GM21381 (cell line): ENCODE results near the gene VTCN1.
"Not testable (repeated sequence)": the region's sequence is repeated elsewhere in the genome, so short reads cannot be mapped to it uniquely, and the experiment has no call there.

ENCODE experiments used
- ATAC-seq: cut with Tn5 transposase; IDR thresholded peaks from one replicate; pipeline ENCODE4 v1.9.1; 2021; ENCODE audit warnings: mild to moderate bottlenecking, moderate library complexity; ENCODE audit not compliant: unreplicated experiment

Gene VTCN1, protein sequence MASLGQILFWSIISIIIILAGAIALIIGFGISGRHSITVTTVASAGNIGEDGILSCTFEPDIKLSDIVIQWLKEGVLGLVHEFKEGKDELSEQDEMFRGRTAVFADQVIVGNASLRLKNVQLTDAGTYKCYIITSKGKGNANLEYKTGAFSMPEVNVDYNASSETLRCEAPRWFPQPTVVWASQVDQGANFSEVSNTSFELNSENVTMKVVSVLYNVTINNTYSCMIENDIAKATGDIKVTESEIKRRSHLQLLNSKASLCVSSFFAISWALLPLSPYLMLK

DNA sequence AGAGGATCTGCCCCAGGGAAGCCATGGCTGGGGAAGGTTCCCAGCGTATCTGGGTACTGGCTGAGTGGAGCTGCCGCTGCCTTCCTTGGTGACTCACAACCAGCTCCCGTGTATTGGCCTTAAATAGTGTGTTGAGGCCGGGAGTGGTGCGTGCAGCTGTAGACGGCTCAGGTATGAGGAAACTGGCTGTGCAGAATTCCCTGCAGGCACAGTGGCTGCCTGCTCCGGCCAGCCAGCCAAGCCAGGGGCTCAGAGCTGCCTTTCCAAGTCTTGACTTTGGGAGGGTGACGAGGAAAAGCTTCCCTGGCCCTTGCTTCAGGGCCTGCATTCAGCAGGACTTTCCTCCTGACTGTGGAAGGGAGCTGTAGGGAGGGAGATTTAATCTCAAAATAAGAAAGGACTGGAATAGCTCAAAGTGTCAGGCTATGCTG lies at the start of gene VTCN1:
TSS of gene VTCN1 (minus strand) at position 97 of the 431 bp plus-strand sequence. CDS start at position 25, 72 bp downstream.
- ATAC-seq = no peak

DNA sequence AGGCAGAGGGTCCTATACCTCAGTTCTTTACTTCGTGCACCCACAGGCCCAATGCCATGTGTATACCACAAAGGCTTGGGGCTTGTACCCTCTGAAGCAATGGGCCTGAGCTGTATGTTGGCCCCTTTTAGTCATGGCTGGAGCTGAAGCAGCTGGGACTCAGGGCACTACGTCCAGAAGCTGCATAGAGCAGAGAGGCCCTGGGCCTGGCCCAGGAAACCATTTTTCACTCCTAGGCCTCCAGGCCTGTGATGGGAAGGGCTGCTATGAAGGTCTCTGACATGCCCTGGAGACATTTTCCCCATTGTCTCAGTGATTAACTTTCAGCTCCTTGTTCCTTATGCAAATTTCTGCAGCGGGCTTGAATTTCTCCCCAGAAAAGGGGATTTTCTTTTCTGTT lies 48.1 kb upstream of the VTCN1 start:
- no peak for ATAC-seq

DNA sequence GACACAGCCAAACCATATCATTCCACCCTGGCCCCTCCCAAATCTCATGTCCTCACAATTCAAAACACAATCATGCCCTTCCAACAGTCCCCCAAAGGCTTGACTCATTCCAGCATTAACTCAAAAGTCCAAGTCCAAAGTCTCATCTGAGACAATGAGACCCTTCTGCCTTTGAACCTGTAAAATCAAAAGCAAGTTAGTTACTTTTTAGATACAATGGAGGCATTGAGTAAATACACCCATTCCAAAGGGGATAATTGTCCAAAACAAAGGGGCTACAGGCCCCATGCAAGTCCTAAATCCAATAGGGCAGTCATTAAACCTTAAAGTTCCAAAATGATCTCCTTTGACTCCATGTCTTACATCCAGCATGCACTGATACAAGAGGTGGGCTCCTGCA lies 47.3 kb upstream of the VTCN1 start:
- ATAC-seq = not testable (repeated sequence)

DNA sequence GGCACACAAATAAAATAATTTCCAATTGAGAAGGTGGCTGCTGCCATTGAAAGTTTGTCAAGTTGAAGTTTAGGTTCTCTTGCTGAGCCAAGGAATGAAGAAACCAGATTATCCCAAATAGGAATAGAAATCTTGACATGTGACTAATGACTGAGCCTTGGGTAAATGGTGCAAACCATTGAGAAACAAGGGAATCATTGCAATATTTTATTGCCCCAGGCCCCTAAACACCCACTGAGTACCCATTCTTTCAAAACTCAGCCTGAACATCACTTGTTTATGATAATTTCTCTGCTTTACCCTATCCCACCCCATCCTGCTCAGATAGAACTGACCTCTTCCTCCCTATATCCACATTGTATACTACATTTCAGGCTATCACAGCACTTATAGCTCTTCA lies 46.6 kb upstream of the VTCN1 start:
- ATAC-seq = no peak

DNA sequence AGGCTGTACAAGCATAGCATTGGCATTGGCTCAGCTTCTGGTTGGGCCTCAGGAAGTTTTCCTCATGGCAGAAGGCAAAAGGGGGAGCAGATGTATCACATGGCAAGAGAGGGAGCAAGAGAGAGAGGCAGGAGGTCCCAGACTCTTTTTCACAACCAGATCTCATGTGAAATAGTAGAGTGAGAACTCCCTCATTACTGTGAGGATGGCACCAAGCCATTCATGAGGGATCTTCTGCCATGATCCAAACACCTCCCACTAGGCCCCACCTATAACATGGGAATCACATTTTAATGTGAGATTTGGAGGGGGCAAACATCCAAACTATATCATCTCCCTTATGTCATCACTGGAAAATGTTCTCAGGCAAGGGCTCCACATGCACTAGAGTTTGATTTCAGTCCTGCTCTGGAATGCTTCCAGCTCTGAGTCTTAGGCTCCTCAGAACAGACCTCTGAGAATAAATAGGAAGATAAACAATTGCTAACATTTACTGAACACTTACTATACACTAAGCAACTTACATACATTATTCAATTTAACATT lies 39.4 kb upstream of the VTCN1 start:
- ATAC-seq = no peak

DNA sequence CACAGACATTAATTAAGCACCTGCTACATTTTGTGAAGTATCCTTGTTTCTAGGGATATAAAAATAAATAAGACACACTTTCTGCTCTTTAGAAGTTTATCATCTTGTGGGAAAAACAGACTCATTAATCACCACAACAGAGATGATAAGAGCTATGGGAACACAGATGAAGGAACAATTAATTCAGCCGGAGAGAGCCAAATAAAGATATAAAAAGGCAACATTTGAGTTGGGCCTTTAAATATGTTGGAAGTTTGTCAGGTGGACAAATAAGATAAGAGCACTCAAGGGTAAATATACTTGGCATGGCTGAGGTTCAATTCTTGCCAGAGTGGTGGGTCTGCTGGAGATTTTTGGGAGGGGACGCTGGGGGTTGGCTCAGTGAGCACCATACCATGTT lies 34.2 kb upstream of the VTCN1 start:
- ATAC-seq = no peak

DNA sequence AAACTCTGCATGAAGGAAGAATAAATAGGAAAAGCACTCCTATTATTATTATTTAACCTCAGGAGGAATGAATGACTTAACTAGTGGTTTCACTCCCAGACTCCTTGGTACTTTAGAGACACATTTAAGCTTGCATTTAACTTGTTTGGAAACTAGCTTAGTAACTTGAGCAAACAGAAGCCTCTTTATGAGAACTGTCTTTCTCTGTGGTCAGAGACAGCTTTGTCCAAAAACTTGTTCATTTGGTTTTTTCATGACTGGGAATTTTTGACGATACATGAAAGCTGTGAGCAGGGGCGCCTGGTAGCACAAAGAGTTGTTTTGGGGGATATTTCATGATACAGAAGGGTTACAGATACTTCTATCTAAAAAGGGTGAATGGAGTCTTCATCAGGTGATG lies 33.6 kb upstream of the VTCN1 start:
- no peak for ATAC-seq

DNA sequence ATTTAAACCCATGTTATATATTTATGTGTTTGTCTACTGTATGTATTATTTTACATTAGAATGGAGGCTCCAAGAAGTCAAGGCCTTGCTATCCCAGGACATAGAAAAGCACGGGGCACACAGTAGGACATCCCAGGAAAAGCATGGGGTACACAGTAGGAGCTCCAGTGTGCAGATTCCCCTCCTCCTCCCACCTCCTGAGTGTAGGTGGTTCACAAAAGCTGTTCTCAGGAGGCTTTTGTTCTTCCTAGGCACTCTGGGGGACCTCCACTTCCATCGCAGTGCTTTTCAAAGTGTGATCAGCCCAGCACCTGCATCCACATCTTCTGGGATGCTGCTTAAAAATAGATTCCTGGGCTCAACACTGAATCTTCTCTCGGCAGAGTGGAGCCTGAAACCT lies 30.8 kb upstream of the VTCN1 start:
- ATAC-seq = no peak

DNA sequence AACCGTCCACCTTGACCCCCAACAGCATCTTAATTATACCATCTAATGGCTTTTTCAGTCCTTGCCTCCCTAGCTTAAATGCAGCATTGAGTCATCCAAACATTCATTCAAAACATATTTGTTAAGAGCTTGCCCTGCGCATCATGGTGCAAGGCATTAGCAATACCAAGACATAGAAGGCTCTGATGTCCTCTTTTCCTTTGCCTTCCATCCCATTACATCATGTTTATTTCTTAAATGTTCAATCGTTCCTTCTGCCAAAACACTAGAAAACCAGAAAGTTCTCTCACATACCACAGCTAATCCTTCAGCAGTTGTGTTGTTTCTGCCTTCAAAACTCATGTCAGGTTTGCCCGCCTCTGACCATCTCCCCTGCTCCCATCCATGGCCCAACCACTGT lies 29.8 kb upstream of the VTCN1 start:
- ATAC-seq = no peak

DNA sequence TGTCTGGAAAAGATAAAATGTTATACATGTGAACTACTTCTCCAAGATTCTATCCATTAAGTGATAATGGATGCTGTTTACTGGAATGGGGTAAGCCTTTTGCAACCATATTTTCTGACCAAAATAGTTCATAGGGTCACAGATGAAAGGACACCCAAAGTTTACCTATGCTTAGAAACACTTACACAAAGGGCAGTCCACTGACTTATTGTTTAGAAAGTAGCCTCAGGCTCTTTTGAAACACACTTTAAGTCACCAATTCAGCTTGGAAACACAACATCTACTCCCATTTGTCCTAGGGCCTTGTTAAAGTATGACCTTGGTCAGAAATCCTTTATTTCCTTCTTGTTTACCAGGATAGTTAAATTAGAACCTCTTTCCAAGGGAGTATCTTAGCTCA lies 28.7 kb upstream of the VTCN1 start:
- no peak for ATAC-seq

DNA sequence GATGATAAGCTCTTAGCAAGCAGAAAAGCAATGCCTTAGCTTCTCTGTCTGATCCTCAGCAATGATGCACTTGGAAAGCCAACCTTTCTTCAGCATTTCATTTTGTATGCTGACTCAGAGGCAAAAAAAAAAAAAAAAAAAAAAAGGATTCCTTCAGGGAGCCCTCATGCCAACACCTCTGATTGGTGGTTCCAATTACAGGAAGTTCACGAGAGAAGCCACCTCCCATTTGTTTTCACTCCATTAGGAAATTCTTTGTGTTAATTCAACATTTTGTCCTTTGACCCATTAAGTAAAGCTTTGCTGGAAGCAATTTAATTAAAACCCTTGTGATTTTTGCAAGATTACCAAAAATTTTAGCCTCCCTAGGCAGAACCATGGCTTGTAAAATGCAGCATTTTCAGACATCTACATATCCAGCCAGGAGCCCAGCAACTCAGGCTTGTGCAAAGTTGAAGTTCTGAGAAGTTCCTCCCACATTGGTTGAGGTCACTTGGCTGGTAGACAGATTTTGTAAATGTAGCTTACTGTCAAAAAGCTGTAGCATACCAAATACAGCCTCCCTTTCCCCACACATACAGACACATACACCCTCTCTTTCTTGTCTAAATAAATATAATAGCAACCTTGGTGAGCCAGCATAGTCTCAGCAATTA lies 27.1 kb upstream of the VTCN1 start:
- no peak for ATAC-seq

DNA sequence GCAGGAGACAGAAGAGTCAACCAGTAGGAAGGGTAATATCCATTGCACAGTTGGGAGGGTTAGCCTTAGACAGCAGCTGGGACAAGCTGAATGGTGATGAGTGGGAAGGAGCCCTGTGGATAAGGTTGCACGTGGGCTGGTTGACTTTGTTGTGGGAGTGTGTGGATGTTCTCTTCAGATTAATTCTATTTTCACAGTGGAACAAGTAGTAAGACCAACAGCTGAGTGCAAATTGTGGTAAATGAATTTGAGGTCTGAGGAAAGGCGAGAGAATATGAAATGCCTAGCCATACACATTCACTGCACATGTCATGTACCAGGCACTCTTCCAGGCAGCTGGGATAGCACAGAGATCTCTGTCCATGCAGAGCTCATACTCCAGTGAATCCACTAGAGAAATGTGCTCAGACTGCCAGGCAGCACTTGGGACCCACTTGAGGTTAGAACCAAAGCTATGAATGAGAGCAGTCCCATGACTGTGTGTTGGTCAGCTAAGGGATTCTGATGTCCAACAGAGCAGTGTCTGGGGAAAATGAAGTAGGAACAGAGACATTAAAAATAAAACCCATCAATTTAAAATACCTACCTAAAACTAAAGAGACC lies 25.2 kb upstream of the VTCN1 start:
- ATAC-seq = no peak

DNA sequence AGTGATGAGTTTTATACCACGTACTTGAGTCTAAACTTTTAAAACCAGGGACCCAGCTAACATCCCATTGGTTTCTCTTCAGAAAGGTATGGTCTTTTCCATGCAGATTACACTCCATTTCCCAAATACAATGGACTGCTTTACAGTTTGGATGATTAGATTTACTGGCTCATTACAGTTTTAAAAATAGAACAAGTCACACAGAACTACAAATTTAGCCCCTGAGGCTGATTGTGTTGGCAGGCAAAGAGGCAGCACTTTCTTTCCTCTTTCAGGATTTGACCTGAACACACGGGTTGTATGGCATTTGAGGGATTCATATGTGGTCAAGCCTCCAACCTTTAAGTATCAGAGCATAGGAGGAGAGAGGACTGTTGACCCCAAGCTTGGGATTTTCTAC lies 21.8 kb upstream of the VTCN1 start:
- no peak for ATAC-seq

DNA sequence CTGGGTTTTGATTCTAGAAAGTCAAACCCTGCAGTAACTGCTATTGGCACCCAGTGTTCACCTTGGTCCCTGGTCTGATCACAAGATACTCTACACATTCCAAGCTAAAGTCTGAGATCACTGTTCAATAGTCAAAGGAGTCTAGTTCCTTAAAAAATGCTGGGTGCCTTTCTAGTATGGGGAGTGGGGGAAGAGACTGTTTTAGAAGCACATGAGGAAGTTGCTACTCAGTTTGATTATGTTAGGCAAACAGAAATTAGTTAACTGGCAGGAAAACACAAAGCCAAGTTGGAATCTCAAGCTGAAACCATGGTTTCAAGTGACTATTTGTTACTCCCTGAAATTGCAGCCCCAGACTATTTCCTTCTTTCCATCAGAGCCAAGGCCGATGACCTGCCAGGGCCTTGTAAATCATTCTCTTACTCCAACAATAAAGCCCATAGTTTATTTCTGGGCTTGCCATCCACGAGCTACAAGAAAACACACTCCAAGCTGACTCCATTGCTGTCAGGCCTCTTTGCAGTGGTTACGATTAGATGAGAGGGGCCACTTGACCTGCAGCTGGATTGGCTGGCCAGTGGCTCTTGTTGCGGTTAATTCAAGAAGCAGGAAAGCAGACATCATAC lies 21.1 kb upstream of the VTCN1 start:
- ATAC-seq = no peak

DNA sequence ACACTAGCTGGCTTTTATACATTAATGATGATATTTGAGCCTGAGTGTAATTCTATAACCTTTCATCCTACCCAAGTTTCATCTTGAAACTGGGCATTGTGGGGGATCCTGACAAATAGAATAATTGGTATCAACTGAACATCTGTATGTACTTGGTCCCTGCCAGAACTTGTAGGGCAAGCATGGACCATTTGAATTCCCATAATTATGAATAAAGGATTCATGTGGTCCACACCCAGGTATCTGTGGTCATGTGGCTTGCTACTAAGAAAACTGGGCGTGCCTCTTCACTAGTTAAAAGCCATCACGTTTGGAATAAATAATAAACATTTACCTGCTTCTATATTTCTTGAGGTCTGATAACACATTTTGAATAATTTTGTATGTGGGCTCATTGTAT lies 20.6 kb upstream of the VTCN1 start:
- no peak for ATAC-seq

DNA sequence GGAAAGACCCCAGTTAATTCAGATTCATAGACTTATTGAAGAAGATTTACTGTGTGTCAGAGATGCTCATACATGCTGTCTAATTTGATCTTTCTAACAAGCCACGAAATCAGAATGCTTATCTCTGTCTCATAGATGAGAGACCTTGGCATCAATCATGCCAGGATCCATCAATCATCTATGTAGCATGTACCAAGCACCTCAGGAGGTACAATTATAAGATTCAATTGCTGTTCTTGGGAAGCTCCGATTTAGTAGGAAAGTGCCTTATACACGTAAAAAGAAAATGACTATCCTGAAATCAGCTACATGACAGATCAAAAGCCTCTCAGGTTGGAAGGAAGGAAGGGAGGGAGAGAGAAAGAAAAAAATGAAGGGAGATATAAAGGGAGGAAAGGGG lies 18.5 kb upstream of the VTCN1 start:
- no peak for ATAC-seq

DNA sequence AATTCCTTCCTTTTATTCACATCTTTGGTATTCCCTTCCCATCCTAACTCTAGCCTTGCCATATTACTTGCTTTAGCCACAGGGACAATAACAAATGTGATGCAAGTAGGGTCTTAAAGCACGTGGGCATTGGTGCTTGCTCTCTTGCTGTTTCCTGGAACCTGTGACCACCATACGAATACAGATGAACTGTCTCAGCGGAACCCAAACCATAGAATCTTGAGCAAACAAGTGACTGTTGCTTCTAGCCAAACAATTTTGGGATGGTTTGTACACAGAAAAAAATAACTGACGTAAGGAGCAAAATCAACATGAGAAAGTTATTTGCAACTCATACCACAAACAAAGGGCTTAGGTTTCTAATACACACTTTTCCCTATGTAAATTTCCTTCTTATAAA lies 15.2 kb upstream of the VTCN1 start:
- no peak for ATAC-seq

DNA sequence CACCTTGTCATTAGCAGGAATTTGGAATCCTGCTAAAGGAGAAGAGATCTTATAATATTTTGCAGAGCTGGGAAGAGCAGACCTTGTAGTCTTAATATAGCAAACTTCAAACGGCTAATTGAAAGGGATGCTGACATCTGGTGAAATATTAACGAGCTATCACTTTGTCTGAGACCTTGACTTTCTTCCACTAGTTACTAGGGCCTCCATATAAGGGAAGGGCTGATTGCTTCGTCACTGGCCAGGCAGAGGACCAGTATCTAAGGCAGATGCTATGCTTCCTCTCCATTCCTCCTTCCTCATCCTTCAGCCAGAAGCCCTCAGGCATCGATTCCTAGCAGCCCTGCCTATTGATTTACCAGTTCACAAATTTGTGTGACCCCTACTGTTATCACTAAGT lies 6.0 kb upstream of the VTCN1 start:
- ATAC-seq = no peak

DNA sequence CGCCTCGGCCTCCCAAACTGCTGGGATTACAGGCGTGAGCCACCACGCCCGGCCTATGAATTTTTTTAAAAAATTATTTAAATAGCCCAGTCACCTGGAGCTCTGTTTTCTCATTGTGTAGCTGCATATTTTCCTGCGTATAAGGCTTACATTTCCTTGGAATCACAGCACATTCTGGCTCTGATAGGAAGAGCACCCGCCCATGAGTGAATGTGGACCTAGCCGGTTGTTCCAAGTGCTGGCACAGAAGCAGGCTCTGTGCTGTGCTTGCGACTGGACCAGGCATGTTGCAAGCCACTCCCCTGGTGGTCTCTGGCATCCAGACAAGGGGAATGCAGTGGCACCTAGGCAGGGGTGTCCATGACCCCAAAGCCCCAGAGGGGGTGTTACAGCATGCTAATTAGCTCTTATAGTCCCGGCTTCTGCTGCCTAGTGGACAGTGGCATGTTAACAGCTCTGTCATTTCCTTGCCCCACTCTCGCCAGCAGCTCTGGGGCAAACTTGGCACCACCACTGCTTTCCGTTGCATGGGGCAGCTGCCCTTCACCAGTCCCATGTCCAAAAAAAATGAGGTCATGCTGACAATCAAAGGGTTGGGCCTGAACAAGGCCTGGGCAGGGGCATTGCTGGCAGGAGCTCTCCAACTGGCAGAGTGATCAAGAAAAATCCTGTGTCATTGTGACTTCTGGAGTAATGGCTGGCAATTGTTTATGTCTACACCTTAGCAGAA lies 5.2 kb upstream of the VTCN1 start:
- no peak for ATAC-seq

DNA sequence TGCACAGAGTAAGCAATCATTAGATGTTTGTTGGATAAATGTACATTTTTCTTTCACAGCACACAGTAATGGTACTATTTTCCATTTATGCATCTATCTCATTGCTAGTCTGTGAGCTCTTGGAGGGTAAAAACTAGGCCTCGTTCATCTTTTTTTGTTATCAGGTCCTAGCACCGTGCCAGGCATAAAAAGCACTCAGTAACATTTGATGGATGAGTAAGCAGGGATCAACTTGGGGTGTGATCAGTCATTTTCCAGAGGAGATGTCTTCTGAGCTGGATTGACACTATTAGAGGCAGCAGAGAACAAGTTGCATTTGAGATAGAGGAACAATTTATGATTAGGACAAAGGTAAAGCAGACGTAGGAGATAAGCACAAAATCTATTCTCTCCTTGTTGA lies 4.3 kb upstream of the VTCN1 start:
- no peak for ATAC-seq

DNA sequence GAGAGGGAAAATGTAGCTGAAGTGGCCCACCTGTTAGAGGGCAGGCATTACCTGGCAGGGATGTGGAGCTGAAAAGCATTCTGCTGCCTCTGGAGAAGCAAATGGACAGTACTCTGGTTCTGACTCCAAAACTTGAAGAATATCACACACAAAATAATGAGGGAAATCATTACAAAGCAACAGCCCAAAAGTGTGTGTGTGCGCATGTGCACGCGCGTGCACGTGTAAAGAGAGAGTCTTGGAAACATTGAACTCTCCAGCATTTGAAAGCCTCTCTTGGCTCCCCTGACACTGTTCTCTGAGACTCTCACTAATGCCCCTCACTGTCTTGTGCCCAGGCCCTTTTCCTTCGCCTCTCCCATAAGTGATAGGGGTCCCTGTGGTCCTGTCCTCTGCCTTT lies 2.3 kb upstream of the VTCN1 start:
- no peak for ATAC-seq
